NCI-H187 treated with DMSO at 0.1 percent for 48 hours (cell line): ENCODE measurements around the gene P4HB.

ENCODE experiments used
- DNase-seq: peaks from one replicate; lab custom pipeline; 2025; lab: John Stamatoyannopoulos, UW

P4HB gene

DNA sequence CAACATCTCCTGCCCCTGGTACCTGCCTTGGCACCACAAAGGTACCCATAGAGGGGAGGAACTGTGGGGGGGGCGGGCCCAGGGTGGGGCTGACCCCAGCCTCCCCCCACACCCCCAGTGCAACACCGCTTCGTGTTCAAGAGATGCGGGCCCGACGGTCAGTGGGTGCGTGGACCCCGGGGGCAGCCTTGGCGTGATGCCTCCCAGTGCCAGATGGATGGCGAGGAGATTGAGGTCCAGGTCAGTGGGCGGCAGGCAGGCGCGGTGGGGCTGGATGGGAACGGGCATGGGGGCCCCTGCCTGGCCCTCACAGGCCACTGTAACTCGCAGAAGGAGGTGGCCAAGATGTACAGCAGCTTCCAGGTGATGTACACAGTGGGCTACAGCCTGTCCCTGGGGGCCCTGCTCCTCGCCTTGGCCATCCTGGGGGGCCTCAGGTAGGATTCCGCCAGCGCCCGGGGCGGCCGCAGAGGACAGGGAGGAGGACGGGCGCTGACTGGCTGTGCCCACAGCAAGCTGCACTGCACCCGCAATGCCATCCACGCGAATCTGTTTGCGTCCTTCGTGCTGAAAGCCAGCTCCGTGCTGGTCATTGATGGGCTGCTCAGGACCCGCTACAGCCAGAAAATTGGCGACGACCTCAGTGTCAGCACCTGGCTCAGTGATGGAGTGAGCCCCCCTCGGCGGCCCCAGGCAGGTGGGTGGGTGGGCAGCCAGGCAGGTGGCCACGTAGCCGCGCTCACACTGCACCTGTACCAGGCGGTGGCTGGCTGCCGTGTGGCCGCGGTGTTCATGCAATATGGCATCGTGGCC is 49.2 kb downstream of the P4HB start:
- DNase-seq, result no peak

DNA sequence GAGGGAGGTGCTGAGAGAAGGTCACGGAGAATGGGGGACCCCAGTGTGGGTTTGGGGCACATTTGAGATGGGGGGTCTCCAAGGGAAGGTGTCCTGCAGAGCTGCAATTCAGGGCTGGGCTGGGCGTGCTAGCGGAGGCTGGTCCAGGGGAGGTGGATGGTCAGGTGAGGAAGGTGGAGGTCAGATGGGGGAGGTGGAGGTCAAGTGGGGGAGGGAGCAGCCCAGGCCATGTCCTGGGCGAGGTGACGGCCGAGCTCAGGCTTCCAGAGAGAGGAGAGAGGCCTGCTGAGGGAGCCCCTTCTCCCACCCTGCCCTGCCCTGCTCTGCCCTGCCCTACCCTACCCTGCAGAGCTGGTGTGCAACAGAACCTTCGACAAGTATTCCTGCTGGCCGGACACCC is 49.9 kb downstream of the P4HB start:
- no peak for DNase-seq

DNA sequence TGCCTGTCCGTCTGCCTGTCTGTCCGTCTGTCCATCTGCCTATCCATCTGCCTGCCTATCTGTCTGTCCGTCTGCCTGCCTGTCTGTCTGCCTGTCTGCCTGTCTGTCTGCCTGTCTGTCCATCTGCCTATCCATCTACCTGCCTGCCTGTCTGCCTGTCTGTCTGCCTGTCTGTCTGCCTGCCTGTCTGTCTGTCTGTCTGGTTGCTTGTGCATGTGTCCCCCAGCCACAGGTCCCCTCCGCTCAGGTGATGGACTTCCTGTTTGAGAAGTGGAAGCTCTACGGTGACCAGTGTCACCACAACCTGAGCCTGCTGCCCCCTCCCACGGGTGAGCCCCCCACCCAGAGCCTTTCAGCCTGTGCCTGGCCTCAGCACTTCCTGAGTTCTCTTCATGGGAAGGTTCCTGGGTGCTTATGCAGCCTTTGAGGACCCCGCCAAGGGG is 50.8 kb downstream of the P4HB start:
- DNase-seq, result no peak

DNA sequence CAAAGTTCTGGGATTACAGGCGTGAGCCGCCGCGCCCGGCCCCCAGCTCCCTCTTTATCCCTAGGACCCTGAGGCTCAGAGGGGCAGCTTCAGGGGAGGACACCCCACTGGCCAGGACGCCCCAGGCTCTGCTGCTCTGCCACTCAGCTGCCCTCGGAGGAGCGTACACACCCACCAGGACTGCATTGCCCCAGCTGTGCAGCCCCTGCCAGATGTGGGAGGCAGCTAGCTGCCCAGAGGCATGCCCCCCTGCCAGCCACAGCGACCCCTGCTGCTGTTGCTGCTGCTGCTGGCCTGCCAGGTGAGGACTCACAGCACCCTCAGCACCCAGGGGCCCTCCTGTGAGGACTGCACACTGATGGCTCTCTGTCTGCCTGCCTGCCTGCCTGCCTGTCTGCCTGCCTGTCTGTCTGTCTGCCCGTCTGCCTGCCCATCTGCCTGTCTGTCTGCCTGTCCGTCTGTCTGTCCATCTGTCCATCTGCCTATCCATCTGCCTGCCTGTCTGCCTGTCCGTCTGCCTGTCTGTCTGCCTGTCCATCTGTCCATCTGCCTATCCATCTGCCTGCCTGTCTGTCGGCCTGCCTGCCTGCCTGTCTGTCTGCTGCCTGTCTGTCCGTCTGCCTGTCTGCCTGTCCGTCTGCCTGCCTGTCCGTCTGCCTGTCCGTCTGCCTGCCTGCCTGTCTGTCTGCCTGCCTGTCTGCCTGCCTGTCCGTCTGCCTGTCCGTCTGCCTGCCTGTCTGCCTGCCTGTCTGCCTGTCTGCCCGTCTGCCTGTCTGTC is 51.4 kb downstream of the P4HB start:
- no peak for DNase-seq

GRCh38 chr17:81807839-81808238 is 52.5 kb downstream of the P4HB start:
- DNase-seq, result no peak

- no peak for DNase-seq
These were observed 53.1 kb downstream of the P4HB start for GRCh38 chr17:81807210-81807719.

- DNase-seq, result no peak
These were observed 53.7 kb downstream of the P4HB start for GRCh38 chr17:81806461-81807209.

- no peak for DNase-seq
These were observed 54.5 kb downstream of the P4HB start for GRCh38 chr17:81805707-81806460.

DNA sequence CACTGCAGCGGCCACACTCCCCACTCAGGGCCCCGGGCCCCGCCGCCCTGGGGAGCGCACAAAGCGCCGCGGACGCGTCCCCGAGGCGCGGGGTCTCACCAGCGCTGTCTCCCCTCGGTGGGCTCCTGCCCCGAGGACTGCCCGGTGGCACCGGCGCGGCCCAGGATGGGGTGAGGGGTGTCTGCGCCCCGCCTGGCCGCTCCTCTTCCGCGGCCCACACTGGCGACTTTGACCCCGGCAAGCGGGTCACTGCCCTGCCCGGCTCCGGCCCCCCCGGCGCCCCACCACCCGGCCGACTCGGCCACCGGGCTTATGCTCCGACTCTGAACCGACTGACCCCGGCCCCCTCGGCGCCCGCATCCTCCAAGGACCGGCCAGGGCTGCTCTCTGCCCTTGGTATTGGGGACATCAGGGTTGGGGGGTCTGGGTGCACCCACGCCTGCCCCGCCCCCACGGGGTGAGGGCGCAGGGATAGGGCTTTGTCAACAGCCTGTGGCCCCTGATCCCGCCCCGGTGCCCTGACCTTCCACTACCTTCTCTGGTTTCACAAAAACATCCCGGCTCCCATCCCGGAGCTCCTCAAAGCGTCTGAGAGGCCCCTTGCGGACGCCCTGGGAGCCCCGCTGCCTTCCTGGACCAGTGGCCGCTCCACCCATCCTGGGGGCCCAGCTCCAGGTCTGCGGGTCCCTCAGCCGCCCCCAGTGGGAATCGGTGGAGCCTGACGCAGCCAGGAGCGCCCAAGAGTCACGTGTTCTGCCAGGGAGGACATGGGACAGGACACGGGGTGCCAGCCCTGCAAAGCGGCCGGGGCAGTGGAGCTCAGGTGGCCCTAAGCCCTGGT is 55.6 kb downstream of the P4HB start:
- no peak for DNase-seq

DNA sequence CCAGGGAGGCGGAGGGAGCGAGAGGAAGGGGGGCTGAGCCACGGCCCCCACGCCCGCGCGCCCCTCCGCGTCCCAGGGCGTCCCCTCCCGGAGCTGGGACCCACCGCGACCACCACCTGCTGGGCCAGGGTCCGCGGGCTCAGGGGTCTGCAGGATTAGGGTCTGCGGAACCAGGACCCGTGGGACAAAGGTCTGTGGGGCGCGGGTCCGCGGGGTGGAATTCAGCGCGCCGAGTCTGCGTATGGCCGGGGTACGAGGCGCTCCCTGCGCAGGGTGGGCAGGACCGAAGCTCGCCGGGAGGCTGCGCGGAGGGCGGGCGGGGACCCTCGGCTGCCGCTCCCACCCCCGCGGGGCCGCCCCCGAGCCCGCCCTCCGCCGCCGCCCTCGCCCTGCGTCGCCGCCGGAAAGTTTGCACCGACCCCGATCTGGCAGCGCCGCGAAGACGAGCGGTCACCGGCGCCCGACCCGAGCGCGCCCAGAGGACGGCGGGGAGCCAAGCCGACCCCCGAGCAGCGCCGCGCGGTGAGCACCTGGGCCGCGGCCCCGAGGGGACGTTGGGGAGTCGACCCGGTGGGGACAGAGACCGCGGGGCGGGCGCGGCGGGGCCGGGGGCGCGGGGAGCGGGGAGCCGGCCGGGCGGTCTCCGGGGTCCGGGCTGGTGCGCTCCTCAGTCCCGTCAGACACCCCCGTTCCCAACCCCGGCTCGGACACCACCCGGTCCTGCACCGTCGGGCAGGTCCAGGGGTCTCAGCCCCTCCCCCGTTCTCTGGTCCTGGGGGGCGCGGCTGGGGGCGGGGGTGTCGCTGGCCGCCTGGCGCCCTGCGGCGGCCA is 56.4 kb downstream of the P4HB start, which contains the start of gene GCGR:
TSS of gene GCGR (plus strand) at position 423 of the 831 bp plus-strand sequence. CDS start 4,869 bp downstream, outside the sequence.
- no peak for DNase-seq

- DNase-seq, result no peak
These were observed 57.3 kb downstream of the P4HB start for GRCh38 chr17:81802856-81803643.

- no peak for DNase-seq
These were observed 58.1 kb downstream of the P4HB start for GRCh38 chr17:81802048-81802758.

- DNase-seq, result no peak
These were observed 59.0 kb downstream of the P4HB start for GRCh38 chr17:81801327-81801726.

GRCh38 chr17:81794509-81794908 is 65.8 kb downstream of the P4HB start:
- no peak for DNase-seq

- DNase-seq, result no peak
These were observed 66.3 kb downstream of the P4HB start for GRCh38 chr17:81794074-81794476.
